ENCODE results near the gene NAALADL1. TPM values are rescaled to one million over a fixed set of nuclear protein-coding genes. Genes with fewer than 3 reads are reported as not detected.

NAALADL1 gene
- total and polyA plus RNA-seq, 7 experiments from 2014 or later: 12.2 to 25.3 (median 18.8) TPM

GRCh38 chr11:65084598-65085375 is 26.4 kb upstream of the NAALADL1 start:
- Mint-ChIP-seq H3K27ac (peak overlapping the region; percentile 94 to 99 (median 97)), H3K27me3 (peaks cover 0 to 4% (median 0%) of the 10 kb centered on the region in 5 donors), H3K4me1 (peaks cover 20 to 46% (median 27%) of the 10 kb centered on the region in 7 donors), H3K36me3 (peaks cover 0 to 29% (median 17%) of the 10 kb centered on the region in 5 donors), H3K4me3 (peak overlapping the region; percentile 88 to 99 (median 93)), H3K9me3 (peaks cover 0 to 10% (median 0%) of the 10 kb centered on the region in 11 donors)
- Histone ChIP-seq H3K36me3 (ENCODE audit: control insufficient read depth in 2 of 3, insufficient read depth in 3 of 3, low read length in 3 of 3) (peaks cover 0 to 43% (median 11%) of the 10 kb centered on the region in 3 experiments), H3K9me3 (ENCODE audit: control insufficient read depth in 2 of 3, low read length in 3 of 3) (no peaks in the 10 kb centered on the region), H3K27ac (ENCODE audit: low read depth, low read length) (peak overlapping the region; percentile 86), H3K4me1 (ENCODE audit: control insufficient read depth in 2 of 2, insufficient read depth in 2 of 2, low read length in 2 of 2) (peaks cover 13 to 14% of the 10 kb centered on the region in 2 donors), H3K4me3 (ENCODE audit: low read length) (peak overlapping the region; percentile 61), H3K27me3 (ENCODE audit: control insufficient read depth in 2 of 2, insufficient read depth in 2 of 2, low read length in 2 of 2) (no peaks in the 10 kb centered on the region)
- ATAC-seq (no peak), DNase-seq (no peak)
- ChIA-PET CTCF (interaction anchor here (0.8 to 1.4 kb wide), 3 partner anchors 15 to 71 kb away, joined by 3 to 7 read pairs (median 4); partner anchors contain the start of gene ARL2), POLR2A (interaction anchor here (0.8 to 3.2 kb wide), 7 partner anchors 10 to 56 kb away, joined by 3 to 22 read pairs (median 5); partner anchors contain the start of genes FAU, MRPL49, SYVN1 and VPS51)
- intact Hi-C loops (cut with micrococcal nuclease): loop anchor here (1.0 to 10.0 kb wide), 14 partner anchors 12 to 240 kb away; partner anchors contain the start of genes FAU (in 2 of the 2), MRPL49 (in 2 of the 2), PPP2R5B (in 2 of the 2) and SNX15 (in 2 of the 2)

DNA sequence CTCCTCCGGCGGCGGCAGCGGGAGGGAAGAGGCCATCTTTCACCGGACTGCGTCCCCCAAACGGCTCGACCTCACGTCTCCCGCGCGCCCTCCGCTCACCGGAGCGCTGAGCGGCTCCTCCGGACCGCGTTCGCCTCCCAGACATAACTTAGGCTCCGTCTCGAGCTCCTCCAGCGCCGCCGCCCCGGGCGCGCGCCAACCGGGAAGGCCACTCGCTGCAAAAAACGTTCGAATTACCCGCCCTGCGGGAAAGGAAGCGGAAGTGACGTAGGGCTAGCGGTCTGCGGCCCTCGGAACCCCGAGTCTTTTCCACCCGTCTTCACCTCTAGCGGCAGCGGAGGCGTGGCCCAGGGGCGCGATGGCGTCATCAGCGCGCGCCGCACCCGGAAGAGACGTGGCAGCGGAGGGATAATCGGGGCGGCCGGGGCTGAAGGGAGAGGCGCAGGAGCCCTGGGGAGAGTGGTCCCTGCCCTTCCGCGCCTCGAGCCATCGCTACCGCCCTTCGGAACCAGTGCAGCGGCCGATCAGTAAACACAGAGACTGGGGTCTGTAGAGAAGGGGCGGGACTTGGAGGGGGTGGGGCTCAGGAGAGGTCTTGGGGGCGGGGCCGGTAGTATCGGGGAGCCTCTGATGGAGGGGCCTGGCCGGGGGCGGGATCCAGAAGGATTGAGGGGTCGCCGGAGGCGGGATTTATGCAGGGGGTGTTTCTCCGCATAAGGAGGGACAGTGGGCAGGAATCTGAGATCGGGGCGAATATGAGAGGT is 25.7 kb upstream of the NAALADL1 start, which contains the start of the genes CDCA5 and ZFPL1:
TSS of gene CDCA5 (minus strand) at position 207 of the 764 bp plus-strand sequence. CDS start at position 145, 62 bp downstream.
TSS of gene ZFPL1 (plus strand) at position 389 of the 764 bp plus-strand sequence. CDS start 477 bp downstream, outside the sequence.
- Mint-ChIP-seq H3K4me3 (peak within 1 kb of the TSS; percentile 88 to 99 (median 93)), H3K27ac (peak within 1 kb of the TSS; percentile 94 to 99 (median 97)), H3K36me3 (peaks cover 0 to 26% (median 14%) of the 10 kb centered on the region in 5 donors), H3K9me3 (peaks cover 0 to 10% (median 0%) of the 10 kb centered on the region in 11 donors), H3K4me1 (peaks cover 20 to 49% (median 27%) of the 10 kb centered on the region in 7 donors), H3K27me3 (peaks cover 0 to 4% (median 0%) of the 10 kb centered on the region in 5 donors)
- ChIA-PET CTCF (interaction anchor here (1.3 kb wide), 1 partner anchor 34 kb away, joined by 3 read pairs; no protein-coding TSS in a partner anchor), POLR2A (interaction anchor here (0.7 to 1.6 kb wide), 6 partner anchors 12 to 194 kb away, joined by 3 to 4 read pairs (median 4); partner anchors contain the start of genes ARL2, TM7SF2 and VPS51)
- Histone ChIP-seq H3K9me3 (ENCODE audit: control insufficient read depth in 2 of 3, low read length in 3 of 3) (no peaks in the 10 kb centered on the region), H3K4me1 (ENCODE audit: control insufficient read depth in 2 of 2, insufficient read depth in 2 of 2, low read length in 2 of 2) (peaks cover 13 to 14% of the 10 kb centered on the region in 2 donors), H3K27me3 (ENCODE audit: control insufficient read depth in 2 of 2, insufficient read depth in 2 of 2, low read length in 2 of 2) (no peaks in the 10 kb centered on the region), H3K4me3 (ENCODE audit: low read length) (peak within 1 kb of the TSS; percentile 61), H3K36me3 (ENCODE audit: control insufficient read depth in 2 of 3, insufficient read depth in 3 of 3, low read length in 3 of 3) (peaks cover 0 to 36% (median 11%) of the 10 kb centered on the region in 3 experiments), H3K27ac (ENCODE audit: low read depth, low read length) (peak within 1 kb of the TSS; percentile 86)
- intact Hi-C loops (cut with micrococcal nuclease): loop anchor here (1.0 to 10.0 kb wide), 14 partner anchors 12 to 239 kb away; partner anchors contain the start of genes FAU (in 2 of the 2), MRPL49 (in 2 of the 2), PPP2R5B (in 2 of the 2) and SNX15 (in 2 of the 2)
- ATAC-seq: peak; percentile 96
- DNase-seq: peak; percentile 94 to 98 (median 97)

- no peaks in the 10 kb centered on the region for H3K9me3 ChIP-seq (ENCODE audit: control insufficient read depth in 2 of 3, low read length in 3 of 3)
- H3K9me3 Mint-ChIP-seq: peaks cover 0 to 10% (median 0%) of the 10 kb centered on the region in 11 donors
- ATAC-seq (no peak), DNase-seq (no peak)
- H3K4me1 ChIP-seq (ENCODE audit: control insufficient read depth in 2 of 2, insufficient read depth in 2 of 2, low read length in 2 of 2): peaks cover 13 to 14% of the 10 kb centered on the region in 2 donors
- H3K27ac ChIP-seq (ENCODE audit: low read depth, low read length): peak overlapping the region; percentile 86
- peaks cover 0 to 26% (median 8%) of the 10 kb centered on the region in 5 donors for H3K36me3 Mint-ChIP-seq
- POLR2A ChIA-PET: interaction anchor here (0.7 to 2.2 kb wide), 9 partner anchors 13 to 194 kb away, joined by 3 to 11 read pairs (median 3); partner anchors contain the start of genes ARL2, TM7SF2, VPS51 and ZNHIT2
- H3K36me3 ChIP-seq (ENCODE audit: control insufficient read depth in 2 of 3, insufficient read depth in 3 of 3, low read length in 3 of 3): peaks cover 0 to 29% (median 11%) of the 10 kb centered on the region in 3 experiments
- H3K27me3 ChIP-seq (ENCODE audit: control insufficient read depth in 2 of 2, insufficient read depth in 2 of 2, low read length in 2 of 2): no peaks in the 10 kb centered on the region
- H3K4me3 Mint-ChIP-seq: peak overlapping the region; percentile 88 to 99 (median 93)
- H3K27me3 Mint-ChIP-seq: peaks cover 0 to 4% (median 0%) of the 10 kb centered on the region in 5 donors
- CTCF ChIA-PET: interaction anchor here (0.7 to 1.3 kb wide), 4 partner anchors 11 to 69 kb away, joined by 3 to 6 read pairs (median 3); partner anchors contain the start of gene ARL2
- peaks cover 22 to 56% (median 30%) of the 10 kb centered on the region in 7 donors for H3K4me1 Mint-ChIP-seq
- peak overlapping the region; percentile 61 for H3K4me3 ChIP-seq (ENCODE audit: low read length)
- peak overlapping the region; percentile 94 to 99 (median 97) for H3K27ac Mint-ChIP-seq
- intact Hi-C loops (cut with micrococcal nuclease): loop anchor here in 1 of 2 donors (10.0 kb wide), 1 partner anchor 238 kb away; the partner anchor contains the start of gene CDC42BPG
Observed at GRCh38 chr11:65083134-65083833, 24.9 kb upstream of the NAALADL1 start.

DNA sequence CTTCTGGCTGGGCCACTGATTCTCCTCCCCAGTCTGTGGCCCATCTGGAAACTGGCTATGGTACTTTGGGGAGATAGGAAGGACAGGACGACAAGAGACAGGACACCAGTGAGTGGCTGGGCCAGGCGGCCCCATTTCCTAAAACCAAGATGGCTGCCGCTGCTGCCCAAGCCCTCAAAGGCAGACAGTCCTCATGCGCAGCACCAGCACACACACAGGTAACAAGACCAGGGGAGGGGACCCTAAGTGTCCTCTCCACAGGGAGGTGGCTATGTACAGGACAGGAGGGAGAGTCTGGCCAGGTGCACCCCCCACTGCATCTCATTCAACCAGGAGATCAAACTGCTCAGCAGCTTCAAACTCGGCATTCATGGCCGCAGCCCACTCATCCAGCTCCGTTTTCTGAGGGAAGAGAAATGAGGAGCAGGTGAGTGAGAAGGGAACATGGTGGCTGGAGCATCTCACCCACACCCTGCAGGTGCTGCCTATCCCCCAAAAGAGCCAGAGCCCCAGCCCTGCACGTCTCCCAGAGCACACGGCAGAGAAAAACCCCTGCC is 20.5 kb upstream of the NAALADL1 start:
- H3K4me3 ChIP-seq (ENCODE audit: low read length): no peak overlapping the region
- Mint-ChIP-seq H3K36me3 (peaks cover 0 to 15% (median 0%) of the 10 kb centered on the region in 5 donors), H3K9me3 (peaks cover 0 to 5% (median 0%) of the 10 kb centered on the region in 11 donors), H3K27me3 (peaks cover 0 to 2% (median 0%) of the 10 kb centered on the region in 5 donors), H3K27ac (peak overlapping the region in 3 of 9 donors; percentile 49 to 83 (median 71)), H3K4me1 (peaks cover 7 to 51% (median 14%) of the 10 kb centered on the region in 7 donors), H3K4me3 (peak overlapping the region in 1 of 10 donors; percentile 48)
- POLR2A ChIA-PET: interaction anchor here (0.9 kb wide), 1 partner anchor 52 kb away, joined by 3 read pairs; the partner anchor contains the start of gene SNX15
- ATAC-seq (no peak), DNase-seq (no peak)
- no peaks in the 10 kb centered on the region for H3K9me3 ChIP-seq (ENCODE audit: control insufficient read depth in 2 of 3, low read length in 3 of 3)
- no peak overlapping the region for H3K27ac ChIP-seq (ENCODE audit: low read depth, low read length)
- CTCF ChIA-PET: interaction anchor here (2.0 kb wide), 1 partner anchor 66 kb away, joined by 6 read pairs; no protein-coding TSS in a partner anchor
- no peaks in the 10 kb centered on the region for H3K36me3 ChIP-seq (ENCODE audit: control insufficient read depth in 2 of 3, insufficient read depth in 3 of 3, low read length in 3 of 3)
- no peaks in the 10 kb centered on the region for H3K27me3 ChIP-seq (ENCODE audit: control insufficient read depth in 2 of 2, insufficient read depth in 2 of 2, low read length in 2 of 2)
- H3K4me1 ChIP-seq (ENCODE audit: control insufficient read depth in 2 of 2, insufficient read depth in 2 of 2, low read length in 2 of 2): peaks cover 3 to 4% of the 10 kb centered on the region in 2 donors
- intact Hi-C loops (cut with micrococcal nuclease): loop anchor here (1.0 to 2.0 kb wide), 4 partner anchors 18 to 66 kb away; partner anchors contain the start of genes SAC3D1 (in 1 of the 2), SNX15 (in 1 of the 2) and VPS51 (in 1 of the 2)

DNA sequence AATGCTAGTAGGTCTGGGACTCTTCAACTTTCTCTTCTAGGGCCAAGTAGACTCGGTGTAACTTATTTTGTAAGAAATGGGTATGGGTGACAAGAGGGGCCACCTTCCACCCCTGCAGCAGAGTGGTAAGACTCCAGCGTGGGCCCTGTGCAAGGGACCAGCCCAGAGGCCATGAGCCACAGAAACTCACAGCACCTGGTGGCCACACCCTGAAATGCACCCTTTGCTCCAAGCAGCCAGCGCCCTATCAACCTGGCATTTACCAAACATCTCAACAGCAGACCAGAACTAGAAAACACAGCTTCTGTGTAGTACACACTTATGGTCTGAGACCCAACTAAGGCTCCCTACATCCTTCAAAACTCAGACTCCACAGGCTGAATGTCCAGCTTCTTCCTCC is 19.8 kb upstream of the NAALADL1 start:
- Histone ChIP-seq H3K4me1 (ENCODE audit: control insufficient read depth in 2 of 2, insufficient read depth in 2 of 2, low read length in 2 of 2) (no peaks in the 10 kb centered on the region), H3K9me3 (ENCODE audit: control insufficient read depth in 2 of 3, low read length in 3 of 3) (no peaks in the 10 kb centered on the region), H3K36me3 (ENCODE audit: control insufficient read depth in 2 of 3, insufficient read depth in 3 of 3, low read length in 3 of 3) (no peaks in the 10 kb centered on the region), H3K27ac (ENCODE audit: low read depth, low read length) (no peak overlapping the region), H3K27me3 (ENCODE audit: control insufficient read depth in 2 of 2, insufficient read depth in 2 of 2, low read length in 2 of 2) (no peaks in the 10 kb centered on the region), H3K4me3 (ENCODE audit: low read length) (no peak overlapping the region)
- DNase-seq (peak; percentile 47 to 71 (median 64)), ATAC-seq (peak; percentile 97)
- POLR2A ChIA-PET: interaction anchor here (0.6 kb wide), 2 partner anchors 25 to 40 kb away, joined by 3 read pairs; no protein-coding TSS in a partner anchor
- H3K27me3 Mint-ChIP-seq: no peaks in the 10 kb centered on the region
- H3K27ac Mint-ChIP-seq: peak overlapping the region; percentile 9 to 83 (median 63)
- peaks cover 3 to 48% (median 7%) of the 10 kb centered on the region in 7 donors for H3K4me1 Mint-ChIP-seq
- CTCF ChIA-PET: interaction anchor here (1.3 to 2.0 kb wide), 2 partner anchors 63 to 66 kb away, joined by 5 to 6 read pairs; no protein-coding TSS in a partner anchor
- peaks cover 0 to 15% (median 0%) of the 10 kb centered on the region in 5 donors for H3K36me3 Mint-ChIP-seq
- H3K9me3 Mint-ChIP-seq: peaks cover 0 to 2% (median 0%) of the 10 kb centered on the region in 11 donors
- intact Hi-C loops (cut with micrococcal nuclease): loop anchor here (1.0 to 2.0 kb wide), 4 partner anchors 19 to 65 kb away; partner anchors contain the start of genes SAC3D1 (in 1 of the 2), SNX15 (in 1 of the 2) and VPS51 (in 1 of the 2)
- peak overlapping the region in 1 of 10 donors; percentile 48 for H3K4me3 Mint-ChIP-seq
